Glutamatergic neuron (in vitro differentiated cells): ENCODE measurements around the gene LLGL2. TPM values are rescaled to one million over a fixed set of nuclear protein-coding genes. Genes with fewer than 3 reads are reported as not detected.
"Not testable (repeated sequence)": the region's sequence is repeated elsewhere in the genome, so short reads cannot be mapped to it uniquely, and the experiment has no call there.

Source experiments
- DNase-seq: peaks from one replicate; pipeline ENCODE4 v3.0.0; 2022
- H3K27ac Mint-ChIP-seq: one replicate; pipeline ENCODE4 v1.8.0; 2020; ENCODE audit warnings: mild to moderate bottlenecking, mixed read lengths, inconsistent platforms; ENCODE audit not compliant: unreplicated experiment
- H3K27me3 Mint-ChIP-seq: one replicate; pipeline ENCODE4 v1.8.0; 2020; ENCODE audit warnings: mild to moderate bottlenecking, moderate library complexity, mixed read lengths, inconsistent platforms; ENCODE audit not compliant: unreplicated experiment
- H3K36me3 Mint-ChIP-seq: one replicate; pipeline ENCODE4 v1.8.0; 2020; ENCODE audit warnings: mild to moderate bottlenecking, mixed read lengths, inconsistent platforms; ENCODE audit not compliant: unreplicated experiment
- H3K4me1 Mint-ChIP-seq: one replicate; pipeline ENCODE4 v1.8.0; 2020; ENCODE audit warnings: mild to moderate bottlenecking, low read depth, mixed read lengths, inconsistent platforms; ENCODE audit not compliant: unreplicated experiment
- H3K4me3 Mint-ChIP-seq: one replicate; pipeline ENCODE4 v1.8.0; 2020; ENCODE audit warnings: mild to moderate bottlenecking, mixed read lengths, inconsistent platforms; ENCODE audit not compliant: unreplicated experiment
- H3K9me3 Mint-ChIP-seq: one replicate; pipeline ENCODE4 v1.8.0; 2020; ENCODE audit warnings: mild to moderate bottlenecking, moderate library complexity, mixed read lengths, inconsistent platforms; ENCODE audit not compliant: unreplicated experiment
- total RNA-seq: library from RNA; stranded (reverse); fragmentation: NEBNext Ultra II Directional; extraction: Animal tissue kit (Norgen Biotek cat#: 25700); gene quantifications from one replicate; pipeline ENCODE4 v1.2.1, GENCODE V29; 2021; ENCODE audit not compliant: unreplicated experiment
- TF ChIP-seq, protein P1 (sequence below): fragments of 200-600 bp; sonication (generic); IDR thresholded peaks from one replicate; pipeline ENCODE4 v1.5.0; 2021; ENCODE audit not compliant: partially characterized antibody, unreplicated experiment

The LLGL2 gene
- total RNA-seq, 1 donor from 2014 or later: 4.8 TPM

DNA sequence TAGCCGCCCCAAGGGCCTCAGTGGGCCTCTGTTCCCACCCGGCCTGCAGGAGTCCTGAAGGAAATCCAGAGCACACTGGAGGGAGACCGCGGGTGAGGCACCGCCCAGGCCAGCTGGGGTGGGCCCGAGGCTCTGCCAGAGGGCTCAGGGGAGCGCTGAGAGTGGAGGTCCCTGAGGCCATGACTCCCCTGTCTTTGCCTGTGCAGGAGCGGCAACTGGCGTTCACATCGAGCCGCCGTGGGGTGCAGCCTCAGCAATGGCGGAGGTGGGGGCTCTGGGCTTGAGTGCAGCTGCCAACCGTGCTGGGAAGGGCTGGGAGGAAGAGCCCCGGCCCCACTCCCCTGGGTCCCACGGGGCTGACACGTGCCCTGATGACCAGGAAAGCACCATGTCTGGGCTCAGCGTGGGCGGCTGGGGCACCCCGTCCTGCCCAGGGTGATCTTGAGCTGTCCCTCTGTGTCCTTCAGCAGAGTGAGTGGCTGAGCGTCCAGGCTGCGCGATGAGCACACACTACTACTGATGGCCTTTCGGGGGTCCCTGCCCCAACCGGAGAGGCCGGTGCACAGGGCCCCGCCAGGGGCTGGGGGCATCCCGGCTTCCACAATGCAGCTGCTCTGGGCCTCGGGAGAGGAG is 49.0 kb downstream of the LLGL2 start:
- H3K4me1 Mint-ChIP-seq: peaks cover 2% of the 10 kb centered on the region
- peaks cover 3% of the 10 kb centered on the region for H3K27me3 Mint-ChIP-seq
- no peak overlapping the region for H3K27ac Mint-ChIP-seq
- no peaks in the 10 kb centered on the region for H3K36me3 Mint-ChIP-seq
- no peak for DNase-seq
- H3K4me3 Mint-ChIP-seq: no peak overlapping the region
- no peaks in the 10 kb centered on the region for H3K9me3 Mint-ChIP-seq
- TF ChIP-seq, protein P1, sequence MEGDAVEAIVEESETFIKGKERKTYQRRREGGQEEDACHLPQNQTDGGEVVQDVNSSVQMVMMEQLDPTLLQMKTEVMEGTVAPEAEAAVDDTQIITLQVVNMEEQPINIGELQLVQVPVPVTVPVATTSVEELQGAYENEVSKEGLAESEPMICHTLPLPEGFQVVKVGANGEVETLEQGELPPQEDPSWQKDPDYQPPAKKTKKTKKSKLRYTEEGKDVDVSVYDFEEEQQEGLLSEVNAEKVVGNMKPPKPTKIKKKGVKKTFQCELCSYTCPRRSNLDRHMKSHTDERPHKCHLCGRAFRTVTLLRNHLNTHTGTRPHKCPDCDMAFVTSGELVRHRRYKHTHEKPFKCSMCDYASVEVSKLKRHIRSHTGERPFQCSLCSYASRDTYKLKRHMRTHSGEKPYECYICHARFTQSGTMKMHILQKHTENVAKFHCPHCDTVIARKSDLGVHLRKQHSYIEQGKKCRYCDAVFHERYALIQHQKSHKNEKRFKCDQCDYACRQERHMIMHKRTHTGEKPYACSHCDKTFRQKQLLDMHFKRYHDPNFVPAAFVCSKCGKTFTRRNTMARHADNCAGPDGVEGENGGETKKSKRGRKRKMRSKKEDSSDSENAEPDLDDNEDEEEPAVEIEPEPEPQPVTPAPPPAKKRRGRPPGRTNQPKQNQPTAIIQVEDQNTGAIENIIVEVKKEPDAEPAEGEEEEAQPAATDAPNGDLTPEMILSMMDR: no peak

DNA sequence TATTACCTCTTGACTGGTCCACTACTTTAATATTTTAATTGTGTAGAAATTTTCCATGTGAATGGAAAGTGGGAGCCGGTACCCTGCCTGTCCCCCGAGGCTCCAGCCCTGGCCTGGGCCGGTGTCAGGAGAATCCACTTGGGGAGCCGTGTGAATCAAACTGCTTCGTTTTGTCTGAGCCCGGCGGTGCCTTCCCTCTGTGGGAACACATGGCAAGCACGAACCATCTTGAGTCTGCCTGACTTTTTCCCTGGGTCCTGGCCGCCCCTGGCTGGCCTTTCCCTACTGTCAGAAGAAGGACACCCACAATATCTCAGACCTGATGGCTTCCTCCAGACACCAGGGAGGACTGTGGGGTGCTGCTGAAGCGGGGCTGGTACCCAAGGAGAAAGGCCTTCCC is 49.7 kb downstream of the LLGL2 start:
- Mint-ChIP-seq H3K36me3 (no peaks in the 10 kb centered on the region), H3K27ac (no peak overlapping the region)

DNA sequence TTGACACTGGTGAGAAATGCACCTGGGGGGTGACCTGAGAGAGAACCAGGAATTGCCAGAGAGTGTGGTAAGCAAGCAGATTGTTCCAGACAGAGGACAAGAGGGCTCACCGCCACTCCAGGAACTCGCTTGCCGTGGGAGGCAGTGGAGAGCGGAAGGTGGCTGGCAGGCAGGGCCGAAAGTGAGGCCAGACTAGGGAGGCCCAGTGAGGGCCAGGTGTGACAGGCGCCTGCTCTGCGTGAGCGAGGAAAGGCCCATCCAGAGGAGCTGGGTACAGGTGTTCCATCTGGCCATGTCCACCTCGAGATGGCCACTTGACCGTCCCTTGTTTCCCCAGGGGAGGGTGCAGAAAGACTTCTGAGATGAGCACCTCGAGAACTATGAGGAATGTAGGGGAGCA is 50.2 kb downstream of the LLGL2 start:
- Mint-ChIP-seq H3K4me1 (peaks cover 2% of the 10 kb centered on the region), H3K27me3 (peaks cover 3% of the 10 kb centered on the region), H3K9me3 (no peaks in the 10 kb centered on the region), H3K27ac (no peak overlapping the region), H3K36me3 (no peaks in the 10 kb centered on the region), H3K4me3 (no peak overlapping the region)
- DNase-seq: no peak
- TF ChIP-seq, protein P1: no peak

More for the DNA sequence above, 49.7 kb downstream of the LLGL2 start:
- TF ChIP-seq, protein P1: no peak
- Mint-ChIP-seq H3K27me3 (peaks cover 3% of the 10 kb centered on the region), H3K4me1 (peaks cover 2% of the 10 kb centered on the region), H3K9me3 (no peaks in the 10 kb centered on the region), H3K4me3 (no peak overlapping the region)
- peak; percentile 18 for DNase-seq

DNA sequence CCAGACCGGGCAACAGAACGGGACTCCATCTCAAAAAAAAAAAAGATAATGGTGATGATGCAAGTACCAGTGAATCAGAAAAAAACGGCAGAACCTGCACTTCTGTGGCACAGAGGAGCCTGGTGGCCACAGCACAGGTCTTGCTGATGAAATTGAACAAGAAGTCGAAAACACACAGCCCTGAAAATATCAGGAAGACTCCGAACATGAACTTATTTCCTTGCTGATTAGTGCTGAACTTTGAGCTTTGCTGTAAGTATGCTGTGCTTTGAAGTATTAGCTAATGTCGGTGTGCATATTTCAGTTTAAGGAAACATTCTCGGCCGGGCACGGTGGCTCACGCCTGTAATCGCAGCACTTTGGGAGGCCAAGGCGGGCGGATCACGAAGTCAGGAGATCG is 51.2 kb downstream of the LLGL2 start:
- no peak for DNase-seq
- peaks cover 2% of the 10 kb centered on the region for H3K4me1 Mint-ChIP-seq
- peaks cover 5% of the 10 kb centered on the region for H3K27me3 Mint-ChIP-seq
- H3K36me3 Mint-ChIP-seq: no peaks in the 10 kb centered on the region
- TF ChIP-seq, protein P1: no peak
- H3K9me3 Mint-ChIP-seq: peaks cover 2% of the 10 kb centered on the region
- H3K4me3 Mint-ChIP-seq: no peak overlapping the region
- H3K27ac Mint-ChIP-seq: no peak overlapping the region

DNA sequence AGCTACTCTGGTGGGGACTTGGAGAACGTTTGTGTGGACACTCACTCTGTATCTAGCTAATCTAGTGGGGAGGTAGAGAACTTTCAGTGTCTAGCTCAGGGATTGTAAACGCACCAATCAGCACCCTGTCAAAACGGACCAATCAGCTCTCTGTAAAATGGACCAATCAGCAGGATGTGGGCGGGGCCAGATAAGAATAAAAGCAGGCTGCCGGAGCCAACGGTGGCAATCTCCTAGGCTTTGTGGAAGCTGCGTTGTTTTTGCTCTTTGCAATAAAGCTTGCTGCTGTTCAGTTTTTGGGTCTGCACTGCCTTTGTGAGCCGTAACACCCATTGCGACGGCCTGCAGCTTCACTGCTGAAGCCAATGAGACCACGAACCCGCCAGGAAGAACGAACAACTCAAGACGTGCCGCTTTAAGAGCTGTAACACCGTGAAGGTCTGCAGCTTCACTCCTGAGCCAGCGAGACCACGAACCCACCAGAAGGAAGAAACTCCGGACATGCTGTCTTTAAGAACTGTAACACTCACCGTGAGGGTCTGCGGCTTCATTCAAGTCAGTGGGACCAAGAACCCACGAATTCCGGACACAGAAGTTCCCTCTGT is 55.7 kb downstream of the LLGL2 start:
- H3K36me3 Mint-ChIP-seq, H3K4me1 Mint-ChIP-seq, H3K4me3 Mint-ChIP-seq, DNase-seq, H3K27me3 Mint-ChIP-seq, H3K27ac Mint-ChIP-seq, H3K9me3 Mint-ChIP-seq: not testable (repeated sequence)

- not testable (repeated sequence) for H3K27me3 Mint-ChIP-seq, H3K4me3 Mint-ChIP-seq, DNase-seq, H3K9me3 Mint-ChIP-seq, H3K27ac Mint-ChIP-seq, H3K36me3 Mint-ChIP-seq, H3K4me1 Mint-ChIP-seq
Measured at GRCh38 chr17:75583197-75583596, 57.7 kb downstream of the LLGL2 start.
